ENCODE data around the gene GLIS1.

GLIS1 gene

DNA sequence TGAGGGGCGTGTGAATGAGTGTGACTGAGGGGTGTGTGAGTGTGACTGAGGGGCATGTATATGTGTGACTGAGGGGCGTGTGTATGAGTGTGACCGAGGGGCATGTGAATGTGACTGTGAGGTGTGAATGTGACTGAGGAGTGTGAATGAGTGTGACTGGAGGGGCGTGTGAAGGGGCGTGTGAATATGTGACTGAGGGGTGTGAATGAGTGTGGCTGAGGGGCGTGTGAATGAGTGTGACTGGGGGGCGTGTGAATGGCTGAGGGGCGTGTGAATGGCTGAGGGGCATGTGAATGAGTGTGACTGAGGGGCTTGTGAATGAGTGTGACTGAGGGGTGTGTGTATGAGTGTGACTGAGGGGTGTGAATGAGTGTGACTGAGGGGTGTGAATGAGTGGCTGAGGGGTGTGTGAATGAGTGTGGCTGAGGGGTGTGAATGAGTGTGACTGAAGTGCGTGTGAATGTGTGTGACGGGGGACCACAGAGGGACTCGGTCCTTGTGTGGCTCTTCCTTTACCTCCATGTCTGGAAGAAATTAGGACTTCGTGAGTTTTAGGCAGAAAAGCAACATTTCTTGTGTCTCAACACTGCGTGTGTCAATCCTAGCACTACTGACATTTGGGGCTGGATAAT is 105.8 kb downstream of the GLIS1 start:
- Histone ChIP-seq H3K4me1 (ENCODE audit: low read length) (no peaks in the 10 kb centered on the region), H4K20me1 (ENCODE audit: insufficient read depth, low read length) (no peaks in the 10 kb centered on the region), H3K9ac (ENCODE audit: low read length) (no peak overlapping the region), H3K79me2 (ENCODE audit: low read length) (no peaks in the 10 kb centered on the region), H3K9me3 (replicated peaks; ENCODE audit: insufficient read depth, low read length) (no peaks in the 10 kb centered on the region), H3K27me3 (replicated peaks; ENCODE audit: insufficient read depth, low read length) (no peaks in the 10 kb centered on the region), H3K4me2 (ENCODE audit: low read depth, low read length) (no peak overlapping the region), H3K4me3 (ENCODE audit: low read length) (no peak overlapping the region), H3K27ac (ENCODE audit: low read length) (no peak overlapping the region), H3K9me2 (replicated peaks; ENCODE audit: insufficient read depth, low read length) (no peaks in the 10 kb centered on the region), H3F3A (ENCODE audit: insufficient read depth, low read length) (no peaks in the 10 kb centered on the region), H2AFZ (ENCODE audit: low read length) (no peak overlapping the region), H3K36me3 (replicated peaks; ENCODE audit: insufficient read depth, low read length) (no peaks in the 10 kb centered on the region)
- TF ChIP-seq EZH2phosphoT487 (IDR thresholded peaks at IDR 0.05; ENCODE audit: low read length) = no peak
- TF ChIP-seq, protein P1, sequence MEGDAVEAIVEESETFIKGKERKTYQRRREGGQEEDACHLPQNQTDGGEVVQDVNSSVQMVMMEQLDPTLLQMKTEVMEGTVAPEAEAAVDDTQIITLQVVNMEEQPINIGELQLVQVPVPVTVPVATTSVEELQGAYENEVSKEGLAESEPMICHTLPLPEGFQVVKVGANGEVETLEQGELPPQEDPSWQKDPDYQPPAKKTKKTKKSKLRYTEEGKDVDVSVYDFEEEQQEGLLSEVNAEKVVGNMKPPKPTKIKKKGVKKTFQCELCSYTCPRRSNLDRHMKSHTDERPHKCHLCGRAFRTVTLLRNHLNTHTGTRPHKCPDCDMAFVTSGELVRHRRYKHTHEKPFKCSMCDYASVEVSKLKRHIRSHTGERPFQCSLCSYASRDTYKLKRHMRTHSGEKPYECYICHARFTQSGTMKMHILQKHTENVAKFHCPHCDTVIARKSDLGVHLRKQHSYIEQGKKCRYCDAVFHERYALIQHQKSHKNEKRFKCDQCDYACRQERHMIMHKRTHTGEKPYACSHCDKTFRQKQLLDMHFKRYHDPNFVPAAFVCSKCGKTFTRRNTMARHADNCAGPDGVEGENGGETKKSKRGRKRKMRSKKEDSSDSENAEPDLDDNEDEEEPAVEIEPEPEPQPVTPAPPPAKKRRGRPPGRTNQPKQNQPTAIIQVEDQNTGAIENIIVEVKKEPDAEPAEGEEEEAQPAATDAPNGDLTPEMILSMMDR (IDR thresholded peaks at IDR 0.05; ENCODE audit: low read length) = no peak
- TF ChIP-seq EZH2 (optimal IDR thresholded peaks at IDR 0.05; ENCODE audit: low read depth, low read length) = no peak
- DNase-seq = no peak

DNA sequence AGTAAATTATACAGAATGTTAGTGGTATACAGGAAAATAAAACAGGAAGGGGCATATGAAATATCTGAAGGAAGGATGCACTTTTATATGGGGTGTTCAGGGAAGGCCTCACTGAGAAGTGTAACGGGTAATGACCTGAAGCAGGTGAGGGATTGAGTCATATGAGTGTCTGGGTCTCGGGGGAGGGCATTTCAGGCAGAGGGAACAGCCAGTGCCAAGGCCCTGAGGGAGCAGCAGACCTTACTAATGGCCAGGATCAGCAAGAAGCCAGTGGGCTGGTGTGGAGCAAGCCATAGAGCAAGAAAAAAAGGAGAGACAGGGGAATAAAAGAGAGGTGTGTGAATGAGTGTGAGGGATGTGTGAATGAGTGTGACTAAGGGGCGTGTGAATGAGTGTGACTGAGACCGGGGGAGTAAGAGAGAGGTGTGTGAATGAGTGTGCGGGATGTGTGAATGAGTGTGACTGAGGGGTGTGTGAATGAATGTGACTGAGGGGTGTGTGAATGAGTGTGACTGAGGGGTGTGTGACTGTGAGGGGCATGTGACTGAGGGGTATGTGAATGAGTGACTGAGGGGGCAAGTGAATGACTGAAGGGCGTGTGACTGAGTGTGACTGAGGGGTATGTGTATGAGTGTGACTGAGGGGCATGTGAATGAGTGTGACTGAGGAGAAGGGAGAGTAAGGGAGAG is 107.2 kb downstream of the GLIS1 start:
- Histone ChIP-seq H3F3A (ENCODE audit: insufficient read depth, low read length) (no peaks in the 10 kb centered on the region), H4K20me1 (ENCODE audit: insufficient read depth, low read length) (no peaks in the 10 kb centered on the region), H3K4me2 (ENCODE audit: low read depth, low read length) (no peak overlapping the region), H3K9me3 (replicated peaks; ENCODE audit: insufficient read depth, low read length) (no peaks in the 10 kb centered on the region), H3K4me1 (ENCODE audit: low read length) (no peaks in the 10 kb centered on the region), H2AFZ (ENCODE audit: low read length) (no peak overlapping the region), H3K9ac (ENCODE audit: low read length) (no peak overlapping the region), H3K27ac (ENCODE audit: low read length) (no peak overlapping the region), H3K9me2 (replicated peaks; ENCODE audit: insufficient read depth, low read length) (no peaks in the 10 kb centered on the region), H3K4me3 (ENCODE audit: low read length) (no peak overlapping the region), H3K36me3 (replicated peaks; ENCODE audit: insufficient read depth, low read length) (no peaks in the 10 kb centered on the region), H3K27me3 (replicated peaks; ENCODE audit: insufficient read depth, low read length) (no peaks in the 10 kb centered on the region), H3K79me2 (ENCODE audit: low read length) (no peaks in the 10 kb centered on the region)
- DNase-seq = no peak
- TF ChIP-seq, protein P1 (IDR thresholded peaks at IDR 0.05; ENCODE audit: low read length) = no peak
- no peak for TF ChIP-seq EZH2 (optimal IDR thresholded peaks at IDR 0.05; ENCODE audit: low read depth, low read length)
- no peak for TF ChIP-seq EZH2phosphoT487 (IDR thresholded peaks at IDR 0.05; ENCODE audit: low read length)

DNA sequence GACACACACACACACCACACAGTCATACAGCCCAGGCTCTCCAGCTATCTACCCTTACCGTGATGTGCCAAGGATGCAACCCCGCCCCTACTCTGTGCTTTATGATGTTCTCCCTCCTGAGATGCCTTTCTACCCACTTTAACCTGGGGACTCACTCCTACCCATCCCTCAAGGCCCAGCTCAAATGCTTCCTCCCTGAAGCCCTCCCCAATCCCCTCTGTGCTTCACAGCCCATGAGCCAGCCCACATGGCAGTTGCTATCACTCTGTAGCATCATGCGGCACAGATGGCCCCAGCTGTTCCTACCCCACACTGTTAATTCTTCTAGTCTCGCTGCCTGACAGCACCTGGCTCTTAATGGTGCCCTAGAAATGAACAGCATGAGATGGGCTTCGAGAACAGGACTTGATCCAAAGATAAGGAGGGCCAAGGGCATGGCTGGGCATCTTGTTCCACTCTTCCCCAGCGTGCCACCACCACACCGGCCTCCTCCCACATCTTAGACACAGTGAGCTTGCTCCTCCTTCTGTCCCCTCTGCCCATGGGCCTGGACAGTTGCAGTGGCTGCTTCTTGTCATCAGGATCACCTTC is 109.8 kb downstream of the GLIS1 start:
- Histone ChIP-seq H3K9me3 (replicated peaks; ENCODE audit: insufficient read depth, low read length) (no peaks in the 10 kb centered on the region), H4K20me1 (ENCODE audit: insufficient read depth, low read length) (no peaks in the 10 kb centered on the region), H3K9me2 (replicated peaks; ENCODE audit: insufficient read depth, low read length) (no peaks in the 10 kb centered on the region), H3K36me3 (replicated peaks; ENCODE audit: insufficient read depth, low read length) (no peaks in the 10 kb centered on the region), H3K4me3 (ENCODE audit: low read length) (no peak overlapping the region), H3K27me3 (replicated peaks; ENCODE audit: insufficient read depth, low read length) (no peaks in the 10 kb centered on the region), H3F3A (ENCODE audit: insufficient read depth, low read length) (no peaks in the 10 kb centered on the region), H2AFZ (ENCODE audit: low read length) (no peak overlapping the region), H3K4me1 (ENCODE audit: low read length) (no peaks in the 10 kb centered on the region), H3K9ac (ENCODE audit: low read length) (no peak overlapping the region), H3K79me2 (ENCODE audit: low read length) (no peaks in the 10 kb centered on the region), H3K27ac (ENCODE audit: low read length) (no peak overlapping the region), H3K4me2 (ENCODE audit: low read depth, low read length) (no peak overlapping the region)
- TF ChIP-seq EZH2phosphoT487 (IDR thresholded peaks at IDR 0.05; ENCODE audit: low read length) (no peak), EZH2 (optimal IDR thresholded peaks at IDR 0.05; ENCODE audit: low read depth, low read length) (no peak)
- TF ChIP-seq, protein P1 (IDR thresholded peaks at IDR 0.05; ENCODE audit: low read length) = no peak
- no peak for DNase-seq
